Dedifferentiated amniotic fluid mesenchymal stem cell (primary cell): ENCODE data around the gene SLC6A14.

ENCODE experiments used
- DNase-seq: peaks from one replicate; pipeline ENCODE4 v3.0.0-alpha.2; 2016; ENCODE audit errors: extremely low spot score

SLC6A14 gene, protein sequence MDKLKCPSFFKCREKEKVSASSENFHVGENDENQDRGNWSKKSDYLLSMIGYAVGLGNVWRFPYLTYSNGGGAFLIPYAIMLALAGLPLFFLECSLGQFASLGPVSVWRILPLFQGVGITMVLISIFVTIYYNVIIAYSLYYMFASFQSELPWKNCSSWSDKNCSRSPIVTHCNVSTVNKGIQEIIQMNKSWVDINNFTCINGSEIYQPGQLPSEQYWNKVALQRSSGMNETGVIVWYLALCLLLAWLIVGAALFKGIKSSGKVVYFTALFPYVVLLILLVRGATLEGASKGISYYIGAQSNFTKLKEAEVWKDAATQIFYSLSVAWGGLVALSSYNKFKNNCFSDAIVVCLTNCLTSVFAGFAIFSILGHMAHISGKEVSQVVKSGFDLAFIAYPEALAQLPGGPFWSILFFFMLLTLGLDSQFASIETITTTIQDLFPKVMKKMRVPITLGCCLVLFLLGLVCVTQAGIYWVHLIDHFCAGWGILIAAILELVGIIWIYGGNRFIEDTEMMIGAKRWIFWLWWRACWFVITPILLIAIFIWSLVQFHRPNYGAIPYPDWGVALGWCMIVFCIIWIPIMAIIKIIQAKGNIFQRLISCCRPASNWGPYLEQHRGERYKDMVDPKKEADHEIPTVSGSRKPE

DNA sequence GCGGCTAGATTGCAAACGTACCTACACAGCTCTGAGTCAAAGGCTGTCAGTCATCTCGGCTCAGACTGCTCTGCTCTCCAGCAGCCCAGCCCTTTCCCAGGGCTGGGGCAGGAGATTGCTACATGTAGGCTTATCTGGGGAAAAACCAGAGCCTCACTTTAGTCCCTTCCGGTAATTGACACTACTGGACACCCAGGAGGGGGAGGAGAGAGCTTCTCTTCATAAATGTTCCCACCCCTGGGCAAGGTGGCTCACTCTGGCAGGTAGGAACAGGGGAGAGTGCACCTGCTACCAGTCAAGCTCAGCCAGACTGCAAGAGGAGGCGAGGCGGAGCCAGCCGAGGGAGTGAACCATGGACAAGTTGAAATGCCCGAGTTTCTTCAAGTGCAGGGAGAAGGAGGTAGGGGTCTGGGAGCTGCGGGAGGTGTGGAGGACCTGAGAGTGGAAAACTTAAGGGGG, at the start of gene SLC6A14:
TSS of gene SLC6A14 (plus strand) at position 249 of the 459 bp plus-strand sequence. CDS start at position 353, 104 bp downstream.
- no peak for DNase-seq

DNA sequence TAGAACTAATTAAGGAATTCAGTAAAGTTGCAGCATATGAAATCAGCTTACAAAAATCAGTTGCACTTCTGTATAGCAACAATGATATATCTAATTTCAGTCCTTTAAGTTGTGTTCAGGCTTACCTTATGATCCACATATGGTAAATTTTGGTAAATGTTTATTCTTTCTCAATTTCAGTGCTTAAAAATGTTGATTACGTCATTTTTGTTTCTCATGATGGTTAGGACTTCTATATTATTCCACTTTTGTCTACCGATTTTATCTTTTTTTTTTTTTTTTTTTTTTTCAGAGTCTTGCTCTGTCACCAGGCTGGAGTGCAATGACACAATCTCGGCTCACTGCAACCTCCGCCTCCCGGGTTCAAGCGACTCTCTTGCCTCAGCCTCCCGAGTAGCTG, 40.7 kb upstream of the SLC6A14 start:
- no peak for DNase-seq

DNA sequence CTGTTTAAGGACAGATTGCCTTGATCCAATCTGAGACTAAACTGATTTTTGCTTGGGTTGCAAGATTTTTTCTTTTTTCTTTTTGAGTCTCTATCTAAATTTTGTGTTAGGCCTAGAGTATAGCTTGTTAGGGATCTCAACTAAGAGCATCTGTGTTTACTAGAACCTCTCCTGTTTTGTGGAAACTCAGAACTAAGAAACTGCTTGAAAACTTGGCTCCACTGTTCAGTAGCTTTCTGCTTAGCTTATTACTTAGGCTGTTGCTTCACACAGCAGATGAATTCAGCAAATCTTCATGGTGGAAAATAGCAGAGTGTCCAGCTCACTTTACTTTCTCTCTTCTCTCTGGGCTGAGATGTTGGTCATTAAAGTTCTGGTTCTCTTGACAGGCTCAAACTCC, 36.7 kb upstream of the SLC6A14 start:
- DNase-seq, result no peak

DNA sequence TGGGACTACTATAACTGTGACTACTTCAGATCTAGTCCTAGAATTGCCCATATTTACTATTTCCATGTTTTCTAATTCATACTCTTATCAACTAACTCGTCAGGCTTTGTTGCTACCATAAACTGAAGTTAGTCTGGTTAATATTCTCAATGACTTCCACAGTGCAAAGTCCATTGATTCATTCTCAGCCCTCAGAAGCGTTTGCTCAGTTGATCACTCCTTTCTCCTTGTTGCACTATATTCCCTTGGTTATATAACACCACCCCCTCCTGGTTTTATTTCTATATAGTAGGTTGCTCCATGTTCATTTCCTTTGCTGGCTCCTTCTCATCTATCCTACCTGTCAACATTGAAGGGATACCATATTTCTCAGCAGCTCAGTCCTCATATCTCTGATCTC, 27.2 kb upstream of the SLC6A14 start:
- DNase-seq, result no peak

DNA sequence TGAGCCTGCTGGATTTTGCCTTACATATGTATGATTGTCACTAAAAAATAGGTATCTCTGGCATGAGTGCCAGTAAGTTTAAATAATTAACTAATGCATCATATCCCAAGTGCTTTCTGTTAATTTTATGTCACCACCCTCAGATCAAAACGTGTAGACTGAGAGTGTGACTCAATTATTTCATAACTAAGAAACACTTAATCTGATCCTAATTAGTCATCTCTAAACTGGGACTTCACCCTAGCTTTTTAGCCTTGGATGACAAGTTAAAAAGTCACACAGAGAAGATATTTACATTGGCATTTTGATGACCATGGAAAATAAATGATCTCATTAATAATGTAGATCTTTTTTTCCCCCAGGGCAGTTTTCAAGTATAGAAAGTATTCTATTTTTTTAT, 23.1 kb upstream of the SLC6A14 start:
- DNase-seq, result no peak

DNA sequence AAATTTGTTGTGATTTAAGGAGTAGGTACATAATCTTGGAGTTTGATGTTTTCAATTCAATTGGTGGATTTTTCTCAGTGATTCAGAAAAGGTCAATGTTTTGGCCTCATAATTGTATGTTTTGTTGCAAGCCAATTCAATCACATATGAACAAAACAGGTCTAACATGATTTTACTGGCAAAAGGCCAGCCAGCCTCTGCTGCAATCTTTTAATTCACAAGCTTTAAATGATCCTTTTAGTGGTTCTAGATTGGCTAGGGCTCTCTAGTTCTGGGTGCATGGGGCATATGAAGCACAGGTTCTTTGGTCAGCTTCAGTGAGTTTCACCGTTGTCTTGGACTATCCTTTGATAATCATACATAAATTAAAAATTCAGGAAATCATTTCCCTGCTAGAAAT, 19.2 kb upstream of the SLC6A14 start:
- no peak for DNase-seq

DNA sequence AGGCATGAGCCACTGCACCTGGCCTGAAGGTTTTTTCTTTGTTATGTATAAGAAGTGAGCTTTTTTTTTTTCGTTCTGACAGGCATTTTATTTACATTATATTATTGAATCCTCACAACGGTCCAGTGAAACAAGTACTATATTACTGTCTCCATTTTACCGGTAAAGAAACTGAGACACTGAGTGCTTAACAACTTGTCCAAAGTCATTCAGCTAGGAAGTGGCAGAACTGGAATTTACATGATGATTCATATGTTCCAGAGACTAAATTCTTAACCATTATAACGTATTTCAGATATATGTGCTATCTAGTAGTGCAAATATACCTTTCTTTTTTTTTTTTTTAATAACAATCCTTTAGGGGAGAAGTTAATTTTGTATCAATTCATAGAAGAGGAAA, 18.4 kb upstream of the SLC6A14 start:
- DNase-seq, result no peak

DNA sequence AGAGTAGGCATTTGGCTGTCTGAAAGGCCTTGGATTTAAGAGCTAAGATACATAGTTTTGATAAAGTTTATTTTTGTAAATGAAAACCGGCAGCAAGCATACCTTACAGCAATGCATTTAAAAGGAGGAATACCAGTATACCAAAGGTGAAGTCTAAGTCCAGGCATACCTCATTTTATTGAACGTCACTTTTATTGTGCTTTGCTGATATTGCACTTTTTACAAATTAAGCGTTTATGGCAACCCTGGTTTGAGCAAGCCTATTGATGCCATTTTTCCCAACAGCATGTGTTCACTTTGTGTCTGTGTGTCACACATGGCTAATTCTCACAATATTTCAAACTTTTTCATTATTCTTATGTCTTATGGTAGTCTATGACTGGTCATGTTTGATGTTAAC, 8.4 kb upstream of the SLC6A14 start:
- DNase-seq, result no peak

DNA sequence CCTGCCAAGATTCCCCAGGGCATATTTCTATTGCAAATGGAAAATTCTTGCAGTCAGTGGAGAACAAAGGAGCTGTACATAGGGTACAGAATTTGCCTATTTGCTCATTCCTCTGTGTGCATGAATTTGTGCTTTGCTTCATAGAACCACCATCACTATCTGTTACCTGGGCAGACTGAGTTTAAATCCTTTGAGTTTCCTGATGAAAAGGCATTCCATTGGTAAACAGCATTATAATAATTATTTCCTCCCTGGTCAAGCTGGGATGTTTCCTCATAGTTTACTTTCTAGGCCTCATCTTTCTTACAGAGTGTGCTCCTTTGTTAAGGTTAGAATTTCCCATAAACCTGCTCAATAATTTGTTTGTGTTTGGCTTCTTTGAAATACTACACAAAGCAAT, 809 bp upstream of the SLC6A14 start:
- DNase-seq, result no peak

DNA sequence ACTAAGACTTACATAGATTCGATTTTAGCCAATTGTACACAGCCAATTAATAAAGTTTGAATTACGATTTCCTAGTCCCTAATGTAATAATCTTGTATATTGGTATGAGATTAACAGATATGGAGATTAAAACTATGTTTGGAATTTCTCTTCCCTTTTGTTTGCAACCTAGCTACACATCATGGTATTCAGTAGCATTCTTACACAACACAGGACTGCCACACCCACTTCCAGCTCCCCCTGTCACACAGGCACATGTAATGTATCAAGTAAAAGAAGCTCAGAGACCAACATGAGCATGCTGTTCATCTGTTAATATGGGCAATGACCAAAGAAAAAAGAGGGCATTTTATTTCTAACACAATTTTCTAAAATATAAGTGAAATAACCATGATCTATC, 12.8 kb downstream of the SLC6A14 start:
- DNase-seq, result no peak

DNA sequence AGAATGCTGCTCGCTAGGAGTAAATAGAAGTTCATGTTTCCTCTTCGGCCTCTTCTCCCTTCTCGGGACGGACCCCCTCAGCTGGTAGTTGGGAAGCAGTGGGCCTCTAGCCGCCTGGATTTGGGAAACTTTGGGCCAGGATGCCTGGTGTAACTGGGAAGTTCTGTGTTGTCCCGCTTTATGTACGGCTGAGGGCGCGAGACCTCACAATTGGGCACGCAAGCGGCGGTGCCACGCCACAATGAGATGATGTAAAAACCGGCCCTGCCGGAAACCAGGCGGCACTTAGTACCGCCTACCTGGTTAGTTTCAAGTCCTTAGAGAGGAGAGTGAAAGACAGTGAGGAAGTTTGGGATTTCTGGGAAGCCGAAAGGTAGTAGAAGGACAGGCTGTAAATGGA, 26.4 kb downstream of the SLC6A14 start, which contains the start of gene CT83:
TSS of gene CT83 (minus strand) at position 155 of the 400 bp plus-strand sequence. CDS start at position 35, 120 bp downstream.
- DNase-seq, result no peak

DNA sequence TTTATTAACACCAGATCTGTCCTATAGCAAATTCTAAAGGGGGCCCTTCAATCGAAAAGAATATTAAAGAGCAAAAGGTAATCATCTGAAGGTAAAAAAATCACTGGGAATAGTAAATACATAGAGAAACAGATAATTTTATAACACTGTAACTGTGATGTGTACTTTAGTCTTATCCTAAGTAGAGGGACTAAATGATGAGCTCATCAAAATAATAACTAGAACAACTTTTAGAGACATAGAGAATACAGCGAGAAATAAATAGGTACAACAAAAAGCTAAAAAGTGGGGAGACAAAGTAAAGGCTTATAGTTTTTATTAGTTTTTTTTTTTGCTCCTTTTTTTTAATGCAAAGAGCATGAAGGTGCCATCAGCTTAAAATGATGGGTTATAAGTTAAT, 43.7 kb downstream of the SLC6A14 start:
- DNase-seq, result no peak

DNA sequence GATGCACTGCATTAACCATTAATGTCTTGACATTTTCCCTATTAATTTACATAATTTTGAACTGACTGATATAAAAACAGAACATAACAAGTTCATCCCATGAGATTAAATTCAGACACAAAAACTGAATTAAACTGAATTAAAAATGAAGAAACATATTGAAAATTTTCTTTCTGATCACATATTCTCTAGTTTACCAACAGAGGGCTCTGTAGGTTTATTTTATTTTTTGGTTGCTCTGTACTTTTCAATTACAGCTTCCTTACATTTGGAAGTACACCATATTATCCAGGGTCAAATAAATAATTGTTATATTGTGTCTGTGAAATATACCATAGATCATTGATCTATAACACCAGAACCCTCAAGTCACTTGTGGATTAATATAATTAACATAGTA, 53.7 kb downstream of the SLC6A14 start:
- DNase-seq, result no peak

DNA sequence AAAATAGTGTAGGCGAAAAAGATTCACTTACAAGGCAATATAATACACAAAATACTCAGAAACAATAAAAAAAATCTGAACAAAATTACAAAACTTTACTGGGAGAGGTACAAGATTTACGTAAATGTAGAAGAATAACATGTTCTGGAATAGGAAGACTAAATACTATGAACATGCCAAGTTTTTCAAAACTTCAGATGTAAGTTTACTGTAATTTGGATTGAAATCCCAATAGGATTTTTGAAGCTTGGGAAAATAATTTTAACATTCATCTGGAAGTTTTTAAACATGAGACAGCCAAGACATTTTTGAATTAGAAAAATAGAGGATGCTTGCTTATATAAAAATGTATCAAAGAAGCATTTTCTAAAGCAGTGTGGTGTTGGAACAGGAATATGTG, 56.9 kb downstream of the SLC6A14 start:
- DNase-seq, result no peak

DNA sequence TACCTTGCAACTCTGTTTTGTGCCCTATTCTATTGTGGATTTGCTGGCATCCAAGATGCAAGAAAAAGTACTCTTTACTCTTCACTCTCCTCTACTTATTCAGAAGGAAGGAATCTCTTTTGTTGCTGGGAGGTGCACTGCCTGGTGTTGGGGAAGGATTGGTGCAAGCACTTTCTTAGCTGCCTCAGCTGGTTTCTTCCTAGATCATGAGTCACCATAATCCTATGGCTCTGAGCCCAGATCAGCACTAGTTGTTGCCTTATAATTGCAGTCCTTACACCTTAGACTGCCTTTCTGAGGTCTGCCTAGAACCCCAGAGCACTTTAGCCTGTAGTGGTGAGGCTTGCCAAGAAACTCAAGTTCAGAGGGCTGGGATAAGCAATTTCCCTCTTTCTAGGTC, 63.4 kb downstream of the SLC6A14 start:
- DNase-seq, result no peak
